CD4-positive, alpha-beta T cell (primary cell): Measurements from ENCODE around the gene CDC16. TPM values are rescaled to one million over a fixed set of nuclear protein-coding genes. Genes with fewer than 3 reads are reported as not detected.
A peak's percentile ranks its signal among the peaks of the same experiment; 100 is the strongest.

Experiments
- ATAC-seq: fragments of 200-7000 bp; cut with Tn5 transposase; one replicate; pipeline ENCODE4 v1.10.0; 2022; ENCODE audit warnings: mild to moderate bottlenecking; ENCODE audit not compliant: poor library complexity
- CTCF ChIA-PET: fragments of 350-600 bp; sonication (Branson Sonifier 250); formaldehyde crosslinking; loops from one replicate; lab custom pipeline; 2021; ENCODE audit warnings: antibody characterized with exemption, inconsistent platforms; lab: Charles Lee
- POLR2A ChIA-PET: fragments of 350-600 bp; sonication (Branson Sonifier 250); formaldehyde crosslinking; loops from one replicate; lab custom pipeline; 2021; ENCODE audit warnings: antibody characterized with exemption, inconsistent platforms; lab: Charles Lee
- DNase-seq, 14 experiments: peaks; one replicate each; pipeline ENCODE4 v3.0.0-alpha.2; 2013 to 2020; ENCODE audit warnings: mixed read lengths in 2 of 14
- H3K27ac ChIP-seq, 2 donors: one replicate each; pipeline versions ENCODE4 v1.5.1 to v1.7.0; 2013; ENCODE audit warnings: low read length in 2 of 2, low read depth in 1 of 2, mild to moderate bottlenecking in 1 of 2
- H3K27me3 ChIP-seq, 2 experiments: 1 replicate in 1 of 2; 2 replicates in 1 of 2; pipeline versions ENCODE4 v1.6.1 to v1.7.0; 2013; ENCODE audit warnings: low read length in 2 of 2, control low read depth in 1 of 2, mild to moderate bottlenecking in 1 of 2, moderate library complexity in 1 of 2; ENCODE audit not compliant: insufficient read depth in 2 of 2, control insufficient read depth in 1 of 2
- H3K36me3 ChIP-seq: one replicate; pipeline ENCODE4 v1.6.1; 2013; ENCODE audit warnings: low read length, control low read depth; ENCODE audit not compliant: insufficient read depth
- H3K4me1 ChIP-seq: one replicate; pipeline ENCODE4 v1.6.1; 2013; ENCODE audit warnings: low read length, control low read depth; ENCODE audit not compliant: insufficient read depth
- H3K4me3 ChIP-seq: one replicate; pipeline ENCODE4 v1.5.1; 2013; ENCODE audit warnings: mild to moderate bottlenecking, low read length, moderate library complexity
- H3K9me3 ChIP-seq, 2 experiments: 1 replicate in 1 of 2; 2 replicates in 1 of 2; pipeline versions ENCODE4 v1.6.1 to v1.7.0; 2013; ENCODE audit warnings: low read length in 2 of 2, mild to moderate bottlenecking in 2 of 2, control low read depth in 1 of 2, moderate library complexity in 1 of 2; ENCODE audit not compliant: control insufficient read depth in 1 of 2, insufficient read depth in 1 of 2
- H3K27ac Mint-ChIP-seq: one replicate; pipeline ENCODE4 v1.8.0; 2020; ENCODE audit warnings: mixed read lengths
- H3K27me3 Mint-ChIP-seq: one replicate; pipeline ENCODE4 v1.8.0; 2021; ENCODE audit warnings: mixed read lengths
- H3K36me3 Mint-ChIP-seq: one replicate; pipeline ENCODE4 v1.8.0; 2021; ENCODE audit warnings: low read depth, mixed read lengths
- H3K4me1 Mint-ChIP-seq: one replicate; pipeline ENCODE4 v1.8.0; 2021; ENCODE audit warnings: low read depth, mixed read lengths
- H3K4me3 Mint-ChIP-seq: one replicate; pipeline ENCODE4 v1.8.0; 2020; ENCODE audit warnings: mild to moderate bottlenecking, mixed read lengths
- H3K9me3 Mint-ChIP-seq: one replicate; pipeline ENCODE4 v1.8.0; 2020; ENCODE audit warnings: mixed read lengths
- CTCF ChIP-seq: fragments of 200-600 bp; IDR thresholded peaks from one replicate; pipeline ENCODE4 v1.8.0; 2022; ENCODE audit warnings: antibody characterized with exemption, mild to moderate bottlenecking
- intact Hi-C, 2 experiments: fragments of 100-400 bp; cut with DNase I in 1 of 2; cut with micrococcal nuclease in 1 of 2; formaldehyde crosslinking; loops; one replicate each; pipeline versions ENCODE4 v1.15.1 to v1.9.0; 2023 to 2025; cut with DNase I, micrococcal nuclease
- total RNA-seq, 174 experiments: library from RNA in 2 of 174; stranded (reverse) in 2 of 174; gene quantifications; one replicate each; pipeline ENCODE4 v1.2.3 and lab custom pipeline; 2021 to 2026

The CDC16 gene
- total RNA-seq, 2 experiments from 2014 or later = 68.4 to 69.4 TPM

- Mint-ChIP-seq H3K27me3 (no peaks in the 10 kb centered on the region), H3K36me3 (no peaks in the 10 kb centered on the region), H3K4me1 (peaks cover 49% of the 10 kb centered on the region), H3K27ac (peak overlapping the region; percentile 47), H3K9me3 (peaks cover 5% of the 10 kb centered on the region), H3K4me3 (no peak overlapping the region)
- Histone ChIP-seq H3K36me3 (no peaks in the 10 kb centered on the region), H3K9me3 (peaks cover 0 to 13% of the 10 kb centered on the region in 2 experiments), H3K4me1 (peaks cover 19% of the 10 kb centered on the region), H3K27me3 (no peaks in the 10 kb centered on the region), H3K4me3 (no peak overlapping the region), H3K27ac (no peak overlapping the region)
- intact Hi-C loops = no loop called here
- ATAC-seq (peak; percentile 99), DNase-seq (peak in 11 of 14 experiments; percentile 22 to 71 (median 47))
- CTCF ChIA-PET = no interaction called here
- POLR2A ChIA-PET = interaction anchor here (1.2 kb wide), 1 partner anchor 72 kb away, joined by 4 read pairs; no protein-coding TSS in a partner anchor
- no peak for TF ChIP-seq CTCF
These were observed 31.2 kb upstream of the CDC16 start for GRCh38 chr13:114203536-114203935.

GRCh38 chr13:114204894-114205293, 29.8 kb upstream of the CDC16 start:
- no peak overlapping the region for H3K27ac ChIP-seq
- Mint-ChIP-seq H3K27ac (peak overlapping the region; percentile 48), H3K9me3 (peaks cover 5% of the 10 kb centered on the region), H3K4me1 (peaks cover 60% of the 10 kb centered on the region), H3K27me3 (no peaks in the 10 kb centered on the region), H3K36me3 (no peaks in the 10 kb centered on the region), H3K4me3 (no peak overlapping the region)
- POLR2A ChIA-PET = interaction anchor here (0.7 kb wide), 1 partner anchor 12 kb away, joined by 3 read pairs; no protein-coding TSS in a partner anchor
- H3K9me3 ChIP-seq = peaks cover 0 to 11% of the 10 kb centered on the region in 2 experiments
- CTCF ChIA-PET = interaction anchor here (1.2 kb wide), 1 partner anchor 95 kb away, joined by 3 read pairs; no protein-coding TSS in a partner anchor
- peaks cover 19% of the 10 kb centered on the region for H3K4me1 ChIP-seq
- no peaks in the 10 kb centered on the region for H3K27me3 ChIP-seq
- H3K36me3 ChIP-seq = no peaks in the 10 kb centered on the region
- intact Hi-C loops = loop anchor here in 1 of 2 experiments (5.0 kb wide), 1 partner anchor 38 kb away; no protein-coding TSS in a partner anchor
- H3K4me3 ChIP-seq = no peak overlapping the region
- ATAC-seq (no peak), DNase-seq (peak in 1 of 14 experiments; percentile 45)
- no peak for TF ChIP-seq CTCF

GRCh38 chr13:114208134-114208533, 26.6 kb upstream of the CDC16 start:
- ATAC-seq (no peak), DNase-seq (no peak)
- H3K27me3 ChIP-seq = no peaks in the 10 kb centered on the region
- peaks cover 5% of the 10 kb centered on the region for H3K9me3 Mint-ChIP-seq
- H3K36me3 ChIP-seq = no peaks in the 10 kb centered on the region
- no peak overlapping the region for H3K27ac ChIP-seq
- CTCF ChIA-PET = no interaction called here
- H3K4me1 ChIP-seq = peaks cover 21% of the 10 kb centered on the region
- H3K27ac Mint-ChIP-seq = no peak overlapping the region
- TF ChIP-seq CTCF = no peak
- peaks cover 0 to 6% of the 10 kb centered on the region in 2 experiments for H3K9me3 ChIP-seq
- no peak overlapping the region for H3K4me3 Mint-ChIP-seq
- no peaks in the 10 kb centered on the region for H3K27me3 Mint-ChIP-seq
- H3K4me3 ChIP-seq = no peak overlapping the region
- intact Hi-C loops = loop anchor here in 1 of 2 experiments (5.0 kb wide), 1 partner anchor 41 kb away; no protein-coding TSS in a partner anchor
- POLR2A ChIA-PET = interaction anchor here (0.6 kb wide), 1 partner anchor 14 kb away, joined by 3 read pairs; no protein-coding TSS in a partner anchor
- H3K36me3 Mint-ChIP-seq = no peaks in the 10 kb centered on the region
- H3K4me1 Mint-ChIP-seq = peaks cover 51% of the 10 kb centered on the region
